Liver (tissue), 9 donors: ENCODE measurements around the gene HSD3B7. TPM values are rescaled to one million over a fixed set of nuclear protein-coding genes. Genes with fewer than 3 reads are reported as not detected.

Experiments used
- DNase-seq: peaks from one replicate; pipeline ENCODE4 v3.0.0-alpha.2; 2017; ENCODE audit warnings: low spot score
- H3K27ac ChIP-seq, 2 donors: one replicate each; pipeline ENCODE4 v1.7.0; 2013; ENCODE audit warnings: inconsistent platforms in 2 of 2, low read length in 2 of 2, control low read depth in 1 of 2, low read depth in 1 of 2, mild to moderate bottlenecking in 1 of 2
- H3K27me3 ChIP-seq, 4 donors: one replicate each; pipeline versions ENCODE4 v1.6.1 to v1.7.0; 2013; ENCODE audit warnings: low read length in 3 of 4, inconsistent platforms in 1 of 4, mild to moderate bottlenecking in 1 of 4, moderate library complexity in 1 of 4; ENCODE audit not compliant: control insufficient read depth in 4 of 4, insufficient read depth in 4 of 4
- H3K36me3 ChIP-seq, 4 donors: one replicate each; pipeline versions ENCODE4 v1.6.1 to v1.7.0; 2013; ENCODE audit warnings: low read length in 3 of 4, mild to moderate bottlenecking in 3 of 4, low read depth in 1 of 4, moderate library complexity in 1 of 4; ENCODE audit not compliant: control insufficient read depth in 4 of 4, insufficient read depth in 3 of 4
- H3K4me1 ChIP-seq, 4 donors: one replicate each; pipeline versions ENCODE4 v1.6.1 to v1.7.0; 2013; ENCODE audit warnings: low read length in 3 of 4, mild to moderate bottlenecking in 3 of 4, moderate library complexity in 1 of 4; ENCODE audit not compliant: control insufficient read depth in 4 of 4, insufficient read depth in 4 of 4
- H3K4me3 ChIP-seq, 3 donors: one replicate each; pipeline versions ENCODE4 v1.6.1 to v1.7.0; 2013; ENCODE audit warnings: low read length in 3 of 3, control low read depth in 1 of 3, low read depth in 1 of 3, mild to moderate bottlenecking in 1 of 3
- H3K9ac ChIP-seq, 2 donors: one replicate each; pipeline ENCODE4 v1.7.0; 2013; ENCODE audit warnings: low read length in 2 of 2, mild to moderate bottlenecking in 2 of 2, moderate library complexity in 2 of 2, control low read depth in 1 of 2, low read depth in 1 of 2
- H3K9me3 ChIP-seq, 4 donors: one replicate each; pipeline versions ENCODE4 v1.6.1 to v1.7.0; 2013; ENCODE audit warnings: low read length in 3 of 4; ENCODE audit not compliant: control insufficient read depth in 4 of 4
- CTCF ChIP-seq: fragments of 150-350 bp; IDR thresholded peaks from 2 replicates; pipeline ENCODE4 v1.5.1; 2017; ENCODE audit warnings: improper control_type of control experiment, low read depth, low read length; ENCODE audit not compliant: missing input control
- EGR1 ChIP-seq, 2 donors: IDR thresholded peaks; 2 replicates each; pipeline ENCODE4 v1.6.1; 2016 to 2018; ENCODE audit warnings: antibody characterized with exemption in 2 of 2, low read depth in 2 of 2
- FOXA1 ChIP-seq: IDR thresholded peaks from 2 replicates; pipeline ENCODE4 v1.6.1; 2016; ENCODE audit warnings: antibody characterized with exemption
- FOXA2 ChIP-seq: IDR thresholded peaks from 2 replicates; pipeline ENCODE4 v1.6.1; 2016; ENCODE audit warnings: antibody characterized with exemption
- GABPA ChIP-seq, 2 donors: IDR thresholded peaks in 1 of 2; conservative IDR thresholded peaks in 1 of 2; 2 replicates each; pipeline ENCODE4 v1.6.1; 2016; ENCODE audit warnings: antibody characterized with exemption in 2 of 2, mild to moderate bottlenecking in 1 of 2, moderate library complexity in 1 of 2
- HNF4A ChIP-seq, 2 donors: conservative IDR thresholded peaks; 2 replicates each; pipeline ENCODE4 v1.6.1; 2016; ENCODE audit warnings: antibody characterized with exemption in 2 of 2, mild to moderate bottlenecking in 2 of 2
- HNF4G ChIP-seq: IDR thresholded peaks from 2 replicates; pipeline ENCODE4 v1.6.1; 2016; ENCODE audit warnings: antibody characterized with exemption
- JUND ChIP-seq, 2 donors: IDR thresholded peaks; 2 replicates each; pipeline ENCODE4 v1.6.1; 2016; ENCODE audit warnings: antibody characterized with exemption in 2 of 2
- NR2F2 ChIP-seq: IDR thresholded peaks from 2 replicates; pipeline ENCODE4 v1.6.1; 2016; ENCODE audit warnings: antibody characterized with exemption
- RAD21 ChIP-seq, 2 donors: IDR thresholded peaks; 2 replicates each; pipeline ENCODE4 v1.6.1; 2016; ENCODE audit warnings: antibody characterized with exemption in 2 of 2, mild to moderate bottlenecking in 2 of 2
- REST ChIP-seq: IDR thresholded peaks from 2 replicates; pipeline ENCODE4 v1.6.1; 2016; ENCODE audit warnings: antibody characterized with exemption, mild to moderate bottlenecking
- RXRA ChIP-seq, 2 donors: IDR thresholded peaks; 2 replicates each; pipeline ENCODE4 v1.6.1; 2017 to 2018; ENCODE audit warnings: antibody characterized with exemption in 2 of 2, mild to moderate bottlenecking in 1 of 2
- SP1 ChIP-seq: IDR thresholded peaks from 2 replicates; pipeline ENCODE4 v1.6.1; 2018; ENCODE audit warnings: antibody characterized with exemption, mild to moderate bottlenecking
- TAF1 ChIP-seq: conservative IDR thresholded peaks from 2 replicates; pipeline ENCODE4 v1.6.1; 2016; ENCODE audit warnings: antibody characterized with exemption, mild to moderate bottlenecking
- YY1 ChIP-seq: IDR thresholded peaks from 2 replicates; pipeline ENCODE4 v1.6.1; 2016; ENCODE audit warnings: antibody characterized with exemption, mild to moderate bottlenecking
- ZBTB33 ChIP-seq: IDR thresholded peaks from 2 replicates; pipeline ENCODE4 v1.6.1; 2016; ENCODE audit warnings: antibody characterized with exemption
- WGBS: extraction: QIAGEN DNeasy Blood & Tissue Kit; methylation state at CpG from one replicate; pipeline ENCODE4 v1.1.7; 2013; 5-methylcytosine and 5-hydroxymethylcytosine counted together
- polyA plus RNA-seq, 2 donors: library from polyadenylated mRNA; stranded (reverse) in 1 of 2; unstranded in 1 of 2; fragments of 200-250 nt in 1 of 2; fragments of >200 nt in 1 of 2; fragmentation: Nextera tagmentation in 1 of 2; extraction: Ambion mirVana in 1 of 2; gene quantifications; one replicate each; pipeline versions ENCODE4 v1.2.1 to v1.2.3, GENCODE V29; 2013 to 2015
- total RNA-seq, 2 donors: library from RNA; depleted of rRNA; stranded (reverse); fragments of >200 nt; gene quantifications; one replicate each; pipeline ENCODE4 v1.2.3, GENCODE V29; 2014
- TF ChIP-seq, protein P1 (sequence below): IDR thresholded peaks from 2 replicates; pipeline ENCODE4 v1.6.1; 2016; ENCODE audit warnings: antibody characterized with exemption
- TF ChIP-seq, protein P2 (sequence below): IDR thresholded peaks from 2 replicates; pipeline ENCODE4 v1.6.1; 2016; ENCODE audit warnings: antibody characterized with exemption
- donor health status: healthy.
- donor health status: healthy.
- donor health status: healthy.
- donor health status: healthy.
- donor health status: healthy.

The HSD3B7 gene
- total and polyA plus RNA-seq, 4 donors: 23.9 to 93.9 (median 79.4) TPM

- H3K9me3 ChIP-seq: no peaks in the 10 kb centered on the region
- WGBS: 2% methylated on average over 21 of the region's 21 CpGs
- no peaks in the 10 kb centered on the region for H3K27me3 ChIP-seq
- peak; percentile 79 for DNase-seq
- H3K36me3 ChIP-seq: no peaks in the 10 kb centered on the region
- H3K27ac ChIP-seq: peak overlapping the region; percentile 91 to 92
- H3K4me1 ChIP-seq: peaks cover 19 to 53% (median 44%) of the 10 kb centered on the region in 4 donors
- H3K9ac ChIP-seq: peak overlapping the region; percentile 77 to 88
- TF ChIP-seq FOXA1: peak; percentile 31
- TF ChIP-seq FOXA2: peak; percentile 9
- peak; percentile 43 to 70 for TF ChIP-seq JUND (IDR thresholded peaks at IDR 0.05)
- peak; percentile 94 to 96 for TF ChIP-seq RXRA (IDR thresholded peaks at IDR 0.05)
- no peak for TF ChIP-seq CTCF
- TF ChIP-seq HNF4G: peak; percentile 15
- TF ChIP-seq HNF4A (conservative IDR thresholded peaks at IDR 0.05): peak; percentile 81 to 82
- TF ChIP-seq ZBTB33: peak; percentile 72
- peak; percentile 85 for TF ChIP-seq NR2F2
- peak; percentile 96 for TF ChIP-seq TAF1
- peak; percentile 89 for TF ChIP-seq SP1
- TF ChIP-seq GABPA (IDR thresholded peaks at IDR 0.05 in 1 of 2, conservative IDR thresholded peaks at IDR 0.05 in 1 of 2): peak in 1 of 2 donors; percentile 76
- TF ChIP-seq, protein P1, sequence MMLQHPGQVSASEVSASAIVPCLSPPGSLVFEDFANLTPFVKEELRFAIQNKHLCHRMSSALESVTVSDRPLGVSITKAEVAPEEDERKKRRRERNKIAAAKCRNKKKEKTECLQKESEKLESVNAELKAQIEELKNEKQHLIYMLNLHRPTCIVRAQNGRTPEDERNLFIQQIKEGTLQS: no peak
- TF ChIP-seq, protein P2, sequence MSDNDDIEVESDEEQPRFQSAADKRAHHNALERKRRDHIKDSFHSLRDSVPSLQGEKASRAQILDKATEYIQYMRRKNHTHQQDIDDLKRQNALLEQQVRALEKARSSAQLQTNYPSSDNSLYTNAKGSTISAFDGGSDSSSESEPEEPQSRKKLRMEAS: peak; percentile 81
- TF ChIP-seq YY1: peak; percentile 93
- TF ChIP-seq REST: peak; percentile 92
- TF ChIP-seq EGR1 (IDR thresholded peaks at IDR 0.05; ENCODE audit: low read depth in 2 of 2): peak in 1 of 2 donors; percentile 65
- TF ChIP-seq RAD21 (IDR thresholded peaks at IDR 0.05): no peak
- peak overlapping the region; percentile 84 to 90 (median 86) for H3K4me3 ChIP-seq
Observed at GRCh38 chr16:30949650-30950515, 35.1 kb upstream of the HSD3B7 start.
